ENCODE measurements around the gene CREB5.

CREB5 gene

DNA sequence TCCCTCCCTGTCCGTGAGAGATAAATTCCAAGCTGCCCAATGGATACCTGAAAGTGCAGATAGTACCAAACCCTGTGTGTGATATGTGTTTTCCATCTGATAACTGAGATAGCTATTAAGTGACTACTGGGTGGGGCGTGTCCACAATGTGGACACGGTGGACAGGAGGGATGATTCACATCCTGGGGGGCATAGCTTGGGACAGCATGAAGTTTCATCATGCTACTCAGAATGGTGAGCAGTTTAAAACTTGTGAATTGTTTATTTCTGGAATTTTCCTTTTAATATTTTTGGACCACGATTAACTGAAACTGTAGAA is 158.6 kb downstream of the CREB5 start:
- Histone ChIP-seq H2BK12ac (ENCODE audit: low read length in 2 of 2) (no peak overlapping the region), H3K9ac (ENCODE audit: low read length) (no peak overlapping the region), H3K36me3 (ENCODE audit: control insufficient read depth in 1 of 2, insufficient read depth in 2 of 2, low read depth in 1 of 2, low read length in 2 of 2) (no peaks in the 10 kb centered on the region), H3K4me3 (ENCODE audit: insufficient read depth in 1 of 2, low read depth in 1 of 2, low read length in 2 of 2) (no peak overlapping the region), H3K14ac (ENCODE audit: low read length in 2 of 2) (no peak overlapping the region), H3K4me2 (ENCODE audit: low read length, poor library complexity, severe bottlenecking) (no peak overlapping the region), H3K4me1 (ENCODE audit: control insufficient read depth, insufficient read depth, low read depth, low read length) (peaks cover 11% of the 10 kb centered on the region), H2BK15ac (ENCODE audit: low read depth, poor library complexity, severe bottlenecking) (no peak overlapping the region), H4K8ac (ENCODE audit: low read length) (no peak overlapping the region), H3K9me3 (ENCODE audit: control insufficient read depth, low read length) (no peaks in the 10 kb centered on the region), H2AK5ac (ENCODE audit: low read length, severe bottlenecking) (peak overlapping the region; percentile 98), H3K23ac (ENCODE audit: low read length in 2 of 2) (no peak overlapping the region), H2AFZ (ENCODE audit: low read depth, low read length) (no peak overlapping the region), H3K18ac (ENCODE audit: low read depth in 1 of 2, low read length in 2 of 2) (no peak overlapping the region), H3K27me3 (ENCODE audit: control insufficient read depth in 1 of 2, insufficient read depth in 1 of 2, low read length in 2 of 2) (no peaks in the 10 kb centered on the region), H2BK120ac (ENCODE audit: low read depth, low read length) (no peak overlapping the region), H3K79me1 (replicated peaks; ENCODE audit: low read length, poor library complexity, severe bottlenecking) (peaks cover 1% of the 10 kb centered on the region), H3K27ac (ENCODE audit: low read length, poor library complexity, severe bottlenecking) (peak overlapping the region; percentile 92), H3K4ac (ENCODE audit: low read depth in 1 of 2, low read length in 2 of 2) (no peak overlapping the region), H2BK5ac (ENCODE audit: low read depth, low read length, poor library complexity, severe bottlenecking) (peak overlapping the region; percentile 21), H4K91ac (ENCODE audit: low read length) (no peak overlapping the region)
- WGBS: 57% methylated on average over 4 of the region's 4 CpGs
- DNase-seq: peak; percentile 9

DNA sequence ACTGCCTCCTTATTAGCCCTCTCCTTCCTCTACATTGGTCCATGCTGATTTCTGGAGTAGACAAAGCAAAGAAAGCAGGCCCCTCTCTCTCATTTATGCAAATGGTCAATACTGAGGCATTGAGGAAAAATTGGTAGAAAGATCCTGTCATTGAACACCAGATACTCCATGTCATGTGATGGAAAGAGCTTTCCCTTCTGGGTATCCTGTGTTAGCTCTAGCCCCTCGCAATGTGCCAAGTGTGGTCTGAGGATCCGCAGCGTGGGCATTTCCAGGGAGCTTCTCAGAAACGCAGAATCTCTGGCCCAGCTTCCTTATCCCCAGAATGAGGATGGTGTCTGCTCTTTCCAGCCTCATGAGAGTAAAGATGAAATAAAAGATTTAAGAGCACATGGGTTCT is 159.1 kb downstream of the CREB5 start:
- Histone ChIP-seq H4K8ac (ENCODE audit: low read length) (no peak overlapping the region), H3K4me1 (ENCODE audit: control insufficient read depth, insufficient read depth, low read depth, low read length) (peaks cover 11% of the 10 kb centered on the region), H3K4me2 (ENCODE audit: low read length, poor library complexity, severe bottlenecking) (no peak overlapping the region), H3K18ac (ENCODE audit: low read depth in 1 of 2, low read length in 2 of 2) (no peak overlapping the region), H2BK12ac (ENCODE audit: low read length in 2 of 2) (no peak overlapping the region), H3K27me3 (ENCODE audit: control insufficient read depth in 1 of 2, insufficient read depth in 1 of 2, low read length in 2 of 2) (no peaks in the 10 kb centered on the region), H2BK15ac (ENCODE audit: low read depth, poor library complexity, severe bottlenecking) (no peak overlapping the region), H2AK5ac (ENCODE audit: low read length, severe bottlenecking) (peak overlapping the region; percentile 98), H2BK120ac (ENCODE audit: low read depth, low read length) (no peak overlapping the region), H3K4ac (ENCODE audit: low read depth in 1 of 2, low read length in 2 of 2) (no peak overlapping the region), H3K79me1 (replicated peaks; ENCODE audit: low read length, poor library complexity, severe bottlenecking) (peaks cover 2% of the 10 kb centered on the region), H3K9me3 (ENCODE audit: control insufficient read depth, low read length) (no peaks in the 10 kb centered on the region), H3K36me3 (ENCODE audit: control insufficient read depth in 1 of 2, insufficient read depth in 2 of 2, low read depth in 1 of 2, low read length in 2 of 2) (no peaks in the 10 kb centered on the region), H3K27ac (ENCODE audit: low read length, poor library complexity, severe bottlenecking) (peak overlapping the region; percentile 92), H2BK5ac (ENCODE audit: low read depth, low read length, poor library complexity, severe bottlenecking) (peak overlapping the region; percentile 21), H3K14ac (ENCODE audit: low read length in 2 of 2) (no peak overlapping the region), H3K23ac (ENCODE audit: low read length in 2 of 2) (no peak overlapping the region), H2AFZ (ENCODE audit: low read depth, low read length) (no peak overlapping the region), H3K9ac (ENCODE audit: low read length) (no peak overlapping the region), H3K4me3 (ENCODE audit: insufficient read depth in 1 of 2, low read depth in 1 of 2, low read length in 2 of 2) (no peak overlapping the region), H4K91ac (ENCODE audit: low read length) (no peak overlapping the region)
- WGBS: 92% methylated on average over 4 of the region's 4 CpGs
- DNase-seq: no peak

DNA sequence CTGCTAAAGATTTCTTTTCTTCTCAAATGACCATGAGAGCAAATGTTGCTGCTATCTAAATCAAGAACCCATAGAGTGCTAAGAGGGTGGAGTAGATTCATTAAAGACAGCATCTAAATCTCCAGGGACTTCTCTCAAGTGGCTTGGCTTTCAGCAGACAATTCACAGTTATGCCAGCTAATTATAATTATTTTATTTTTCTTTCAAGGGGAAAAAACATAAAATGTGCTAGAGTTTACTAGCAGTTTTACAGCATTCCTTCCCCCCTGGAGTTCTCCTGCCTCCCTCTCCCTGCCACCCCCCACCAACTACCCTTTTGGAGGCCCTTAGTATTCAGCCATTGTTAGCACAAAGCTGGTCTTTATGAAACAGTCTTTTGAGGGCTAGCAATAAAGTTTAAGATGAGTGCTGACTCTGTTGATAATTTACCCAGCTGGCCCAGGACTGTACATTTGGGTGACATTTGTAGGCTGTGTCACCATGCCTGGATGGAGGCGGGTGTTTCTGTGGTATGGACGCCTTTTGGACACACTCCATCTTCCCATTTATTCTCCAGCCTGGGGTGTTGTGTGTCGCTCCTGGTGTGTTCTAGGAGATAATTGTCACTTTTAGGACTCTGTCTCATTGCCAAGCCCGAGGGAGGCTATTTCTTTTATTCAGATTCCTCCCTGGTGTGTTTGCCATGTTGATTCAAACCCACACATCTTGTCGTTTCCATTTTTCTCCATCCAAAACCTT is 160.2 kb downstream of the CREB5 start:
- peak overlapping the region; percentile 80 for H3K27ac ChIP-seq (ENCODE audit: low read length, poor library complexity, severe bottlenecking)
- H3K9ac ChIP-seq (ENCODE audit: low read length): no peak overlapping the region
- no peak overlapping the region for H2BK12ac ChIP-seq (ENCODE audit: low read length in 2 of 2)
- H3K4me2 ChIP-seq (ENCODE audit: low read length, poor library complexity, severe bottlenecking): no peak overlapping the region
- H2BK120ac ChIP-seq (ENCODE audit: low read depth, low read length): no peak overlapping the region
- no peak overlapping the region for H3K23ac ChIP-seq (ENCODE audit: low read length in 2 of 2)
- no peak overlapping the region for H4K91ac ChIP-seq (ENCODE audit: low read length)
- H3K4ac ChIP-seq (ENCODE audit: low read depth in 1 of 2, low read length in 2 of 2): no peak overlapping the region
- no peak overlapping the region for H2AFZ ChIP-seq (ENCODE audit: low read depth, low read length)
- no peaks in the 10 kb centered on the region for H3K36me3 ChIP-seq (ENCODE audit: control insufficient read depth in 1 of 2, insufficient read depth in 2 of 2, low read depth in 1 of 2, low read length in 2 of 2)
- no peak overlapping the region for H4K8ac ChIP-seq (ENCODE audit: low read length)
- H2BK5ac ChIP-seq (ENCODE audit: low read depth, low read length, poor library complexity, severe bottlenecking): no peak overlapping the region
- no peak overlapping the region for H2BK15ac ChIP-seq (ENCODE audit: low read depth, poor library complexity, severe bottlenecking)
- peaks cover 11% of the 10 kb centered on the region for H3K4me1 ChIP-seq (ENCODE audit: control insufficient read depth, insufficient read depth, low read depth, low read length)
- WGBS: 94% methylated on average over 5 of the region's 5 CpGs
- H3K9me3 ChIP-seq (ENCODE audit: control insufficient read depth, low read length): no peaks in the 10 kb centered on the region
- peaks cover 2% of the 10 kb centered on the region for H3K79me1 ChIP-seq (replicated peaks; ENCODE audit: low read length, poor library complexity, severe bottlenecking)
- no peaks in the 10 kb centered on the region for H3K27me3 ChIP-seq (ENCODE audit: control insufficient read depth in 1 of 2, insufficient read depth in 1 of 2, low read length in 2 of 2)
- no peak overlapping the region for H3K14ac ChIP-seq (ENCODE audit: low read length in 2 of 2)
- H2AK5ac ChIP-seq (ENCODE audit: low read length, severe bottlenecking): peak overlapping the region; percentile 14
- no peak for DNase-seq
- H3K18ac ChIP-seq (ENCODE audit: low read depth in 1 of 2, low read length in 2 of 2): no peak overlapping the region
- H3K4me3 ChIP-seq (ENCODE audit: insufficient read depth in 1 of 2, low read depth in 1 of 2, low read length in 2 of 2): no peak overlapping the region

DNA sequence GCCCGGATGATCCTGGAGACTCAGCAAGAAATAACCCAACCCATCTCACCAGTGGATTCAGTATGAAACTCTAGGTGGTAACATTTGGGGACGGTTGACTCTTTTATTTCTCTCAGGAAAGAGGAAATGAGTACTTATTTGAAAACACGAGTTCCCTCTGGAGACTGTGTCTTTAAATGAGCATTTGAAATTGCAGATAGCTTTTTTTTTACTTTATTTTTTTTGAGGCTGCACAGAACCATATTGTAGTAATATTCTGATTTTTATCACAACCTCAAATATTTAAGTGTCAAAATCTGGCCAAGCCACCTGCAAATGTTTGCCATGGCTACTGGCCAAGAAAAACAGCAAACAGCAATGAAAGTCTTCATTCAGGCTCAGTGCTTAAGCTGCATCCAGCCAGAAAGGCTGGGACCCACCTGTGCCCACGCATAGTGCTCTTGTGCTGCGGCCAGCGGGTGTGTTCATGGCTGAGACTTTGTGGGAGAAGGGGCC is 160.8 kb downstream of the CREB5 start:
- peaks cover 11% of the 10 kb centered on the region for H3K4me1 ChIP-seq (ENCODE audit: control insufficient read depth, insufficient read depth, low read depth, low read length)
- no peak overlapping the region for H3K4me3 ChIP-seq (ENCODE audit: insufficient read depth in 1 of 2, low read depth in 1 of 2, low read length in 2 of 2)
- H3K79me1 ChIP-seq (replicated peaks; ENCODE audit: low read length, poor library complexity, severe bottlenecking): peaks cover 2% of the 10 kb centered on the region
- no peaks in the 10 kb centered on the region for H3K36me3 ChIP-seq (ENCODE audit: control insufficient read depth in 1 of 2, insufficient read depth in 2 of 2, low read depth in 1 of 2, low read length in 2 of 2)
- peak overlapping the region; percentile 14 for H2AK5ac ChIP-seq (ENCODE audit: low read length, severe bottlenecking)
- 91% methylated on average over 5 of the region's 6 CpGs for WGBS
- no peak overlapping the region for H3K9ac ChIP-seq (ENCODE audit: low read length)
- DNase-seq: no peak
- no peak overlapping the region for H2BK5ac ChIP-seq (ENCODE audit: low read depth, low read length, poor library complexity, severe bottlenecking)
- H4K91ac ChIP-seq (ENCODE audit: low read length): no peak overlapping the region
- H3K23ac ChIP-seq (ENCODE audit: low read length in 2 of 2): no peak overlapping the region
- no peak overlapping the region for H2AFZ ChIP-seq (ENCODE audit: low read depth, low read length)
- H2BK120ac ChIP-seq (ENCODE audit: low read depth, low read length): no peak overlapping the region
- no peaks in the 10 kb centered on the region for H3K9me3 ChIP-seq (ENCODE audit: control insufficient read depth, low read length)
- no peak overlapping the region for H3K4ac ChIP-seq (ENCODE audit: low read depth in 1 of 2, low read length in 2 of 2)
- H4K8ac ChIP-seq (ENCODE audit: low read length): no peak overlapping the region
- H2BK12ac ChIP-seq (ENCODE audit: low read length in 2 of 2): no peak overlapping the region
- no peak overlapping the region for H3K18ac ChIP-seq (ENCODE audit: low read depth in 1 of 2, low read length in 2 of 2)
- H3K27me3 ChIP-seq (ENCODE audit: control insufficient read depth in 1 of 2, insufficient read depth in 1 of 2, low read length in 2 of 2): no peaks in the 10 kb centered on the region
- no peak overlapping the region for H2BK15ac ChIP-seq (ENCODE audit: low read depth, poor library complexity, severe bottlenecking)
- peak overlapping the region in 1 of 2 experiments; percentile 35 for H3K14ac ChIP-seq (ENCODE audit: low read length in 2 of 2)
- H3K27ac ChIP-seq (ENCODE audit: low read length, poor library complexity, severe bottlenecking): peak overlapping the region; percentile 80
- no peak overlapping the region for H3K4me2 ChIP-seq (ENCODE audit: low read length, poor library complexity, severe bottlenecking)

Measured in mesenchymal stem cell (in vitro differentiated cells and primary cell).